ENCODE results near the gene RPUSD1. TPM values are rescaled to one million over a fixed set of nuclear protein-coding genes. Genes with fewer than 3 reads are reported as not detected.

RPUSD1 gene
- total RNA-seq, 1 experiment from 2014 or later: 45.1 TPM

GRCh38 chr16:832652-833336 lies 44.6 kb upstream of the RPUSD1 start:
- H3K27me3 Mint-ChIP-seq (ENCODE audit: low read depth): peaks cover 11% of the 10 kb centered on the region
- TF ChIP-seq USF2 (CRISPR knock-in tag; IDR thresholded peaks at IDR 0.05) (no peak), RELA (CRISPR knock-in tag; IDR thresholded peaks at IDR 0.05; ENCODE audit: borderline replicate concordance) (no peak), RORB (CRISPR knock-in tag; IDR thresholded peaks at IDR 0.05) (no peak), CTCF (IDR thresholded peaks at IDR 0.05) (no peak), E2F5 (CRISPR knock-in tag; IDR thresholded peaks at IDR 0.05) (no peak), HMGA2 (CRISPR knock-in tag; IDR thresholded peaks at IDR 0.05) (no peak), ESRRA (CRISPR knock-in tag; IDR thresholded peaks at IDR 0.05; ENCODE audit: borderline replicate concordance) (no peak), OVOL2 (CRISPR knock-in tag; IDR thresholded peaks at IDR 0.05; ENCODE audit: borderline replicate concordance) (no peak)
- H3K4me1 Mint-ChIP-seq: no peaks in the 10 kb centered on the region
- DNase-seq (ENCODE audit: low spot score) (no peak), ATAC-seq (no peak)
- no peak overlapping the region for H3K4me3 Mint-ChIP-seq
- H3K27ac Mint-ChIP-seq: no peak overlapping the region
- POLR2A ChIA-PET: no interaction called here
- H3K36me3 Mint-ChIP-seq: peaks cover 9% of the 10 kb centered on the region
- H3K9me3 Mint-ChIP-seq: peaks cover 17% of the 10 kb centered on the region
- CTCF ChIA-PET: no interaction called here

- Mint-ChIP-seq H3K4me1 (no peaks in the 10 kb centered on the region), H3K27ac (no peak overlapping the region), H3K4me3 (no peak overlapping the region), H3K9me3 (peaks cover 14% of the 10 kb centered on the region), H3K27me3 (ENCODE audit: low read depth) (peaks cover 7% of the 10 kb centered on the region), H3K36me3 (peaks cover 7% of the 10 kb centered on the region)
- ChIA-PET CTCF (interaction anchor here (0.6 kb wide), 1 partner anchor 225 kb away, joined by 3 read pairs; no protein-coding TSS in a partner anchor), POLR2A (no interaction called here)
- TF ChIP-seq ZNF423 (CRISPR knock-in tag; IDR thresholded peaks at IDR 0.05): no peak
- TF ChIP-seq ZNF425 (CRISPR knock-in tag; conservative IDR thresholded peaks at IDR 0.05): no peak
- no peak for TF ChIP-seq AR (CRISPR knock-in tag; IDR thresholded peaks at IDR 0.05)
- TF ChIP-seq NR2C2 (CRISPR knock-in tag; IDR thresholded peaks at IDR 0.05): no peak
- ATAC-seq (no peak), DNase-seq (ENCODE audit: low spot score) (no peak)
These were observed 43.6 kb upstream of the RPUSD1 start for GRCh38 chr16:831571-832413.
